H1 (cell line): ENCODE measurements around the gene SLC7A5.
"Not testable (repeated sequence)": the region's sequence is repeated elsewhere in the genome, so short reads cannot be mapped to it uniquely, and the experiment has no call there.

Source experiments
- USF2 ChIP-seq: IDR thresholded peaks from 2 replicates; pipeline ENCODE4 v1.6.1; 2011; ENCODE audit warnings: low read length, improper control_type of control experiment
- TF ChIP-seq, protein P1 (sequence below): IDR thresholded peaks from 2 replicates; pipeline ENCODE4 v1.6.1; 2012; ENCODE audit warnings: inconsistent platforms

DNA sequence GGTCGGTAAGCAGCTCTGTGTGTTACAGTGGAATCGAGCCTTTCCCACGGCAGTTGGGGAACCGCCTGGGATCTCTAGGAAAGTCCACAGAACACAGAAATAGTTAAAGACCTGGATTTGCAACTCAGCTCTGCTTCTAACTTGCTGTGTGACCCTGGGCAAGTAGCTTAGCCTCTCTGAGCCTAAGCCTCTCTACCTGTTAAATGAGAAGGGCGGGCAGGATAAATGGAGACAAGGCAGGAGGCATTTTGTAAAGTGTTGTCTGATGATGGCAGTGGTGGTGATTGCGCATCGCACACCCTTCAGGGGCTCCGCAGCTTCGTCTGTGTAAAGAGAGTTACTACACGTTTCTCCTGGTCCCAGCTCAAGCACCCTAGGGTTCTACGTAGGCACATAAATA is 38.8 kb upstream of the SLC7A5 start:
- TF ChIP-seq, protein P1, sequence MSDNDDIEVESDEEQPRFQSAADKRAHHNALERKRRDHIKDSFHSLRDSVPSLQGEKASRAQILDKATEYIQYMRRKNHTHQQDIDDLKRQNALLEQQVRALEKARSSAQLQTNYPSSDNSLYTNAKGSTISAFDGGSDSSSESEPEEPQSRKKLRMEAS, result not testable (repeated sequence)
- not testable (repeated sequence) for TF ChIP-seq USF2
